Esophagus squamous epithelium (tissue), 4 donors: ENCODE measurements around the gene TNIP3.

Source experiments
- CTCF ChIP-seq, 6 experiments: fragments of 450-650 bp in 4 of 6; fragments of 200-600 bp in 2 of 6; sonication (generic) in 2 of 6; IDR thresholded peaks; one replicate each; pipeline ENCODE4 v1.5.1; 2016 to 2019; ENCODE audit warnings: antibody characterized with exemption in 6 of 6, mild to moderate bottlenecking in 4 of 6, moderate library complexity in 4 of 6
- POLR2A ChIP-seq, 4 donors: fragments of 450-650 bp; IDR thresholded peaks; one replicate each; pipeline ENCODE4 v1.6.1; 2017; ENCODE audit warnings: antibody characterized with exemption in 4 of 4, mild to moderate bottlenecking in 4 of 4, moderate library complexity in 3 of 4

DNA sequence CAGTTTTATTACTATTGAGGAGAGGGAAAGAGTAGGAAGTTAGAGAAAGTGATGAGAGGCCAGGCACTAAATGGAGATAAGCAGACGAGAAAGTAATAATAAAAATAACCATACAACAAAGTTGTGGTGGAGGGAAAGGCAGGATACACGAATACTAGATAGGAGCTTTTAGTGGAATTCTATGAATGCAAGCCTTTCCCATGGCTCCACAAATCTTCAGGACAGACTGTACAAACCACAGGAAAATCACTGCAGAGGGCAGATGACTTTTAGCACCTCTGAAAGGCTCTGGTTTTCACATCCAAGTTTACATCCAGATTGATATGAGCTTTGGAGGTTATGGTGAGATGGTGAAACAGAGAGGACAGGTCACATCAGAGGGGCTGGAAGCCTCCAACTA is 41.5 kb downstream of the TNIP3 start:
- TF ChIP-seq POLR2A (IDR thresholded peaks at IDR 0.05) (no peak), CTCF (IDR thresholded peaks at IDR 0.05) (no peak)
